ENCODE measurements around the gene ZNF865. TPM values are rescaled to one million over a fixed set of nuclear protein-coding genes. Genes with fewer than 3 reads are reported as not detected.

ZNF865 gene
- total and polyA plus RNA-seq, 2 donors (not counting 1 experiment from before 2014, with no cell fraction given), result 11.3 to 22.7 TPM

- Mint-ChIP-seq H3K4me1 (no peaks in the 10 kb centered on the region), H3K27ac (no peak overlapping the region), H3K4me3 (no peak overlapping the region), H3K9me3 (ENCODE audit: insufficient read depth) (no peaks in the 10 kb centered on the region), H3K27me3 (peaks cover 5% of the 10 kb centered on the region)
- intact Hi-C loops (cut with micrococcal nuclease), result no loop called here
- TF ChIP-seq EZH2 (IDR thresholded peaks at IDR 0.05; ENCODE audit: borderline replicate concordance, insufficient read depth, low read depth, low read length, poor library complexity, severe bottlenecking), result no peak
- TF ChIP-seq, protein P1, sequence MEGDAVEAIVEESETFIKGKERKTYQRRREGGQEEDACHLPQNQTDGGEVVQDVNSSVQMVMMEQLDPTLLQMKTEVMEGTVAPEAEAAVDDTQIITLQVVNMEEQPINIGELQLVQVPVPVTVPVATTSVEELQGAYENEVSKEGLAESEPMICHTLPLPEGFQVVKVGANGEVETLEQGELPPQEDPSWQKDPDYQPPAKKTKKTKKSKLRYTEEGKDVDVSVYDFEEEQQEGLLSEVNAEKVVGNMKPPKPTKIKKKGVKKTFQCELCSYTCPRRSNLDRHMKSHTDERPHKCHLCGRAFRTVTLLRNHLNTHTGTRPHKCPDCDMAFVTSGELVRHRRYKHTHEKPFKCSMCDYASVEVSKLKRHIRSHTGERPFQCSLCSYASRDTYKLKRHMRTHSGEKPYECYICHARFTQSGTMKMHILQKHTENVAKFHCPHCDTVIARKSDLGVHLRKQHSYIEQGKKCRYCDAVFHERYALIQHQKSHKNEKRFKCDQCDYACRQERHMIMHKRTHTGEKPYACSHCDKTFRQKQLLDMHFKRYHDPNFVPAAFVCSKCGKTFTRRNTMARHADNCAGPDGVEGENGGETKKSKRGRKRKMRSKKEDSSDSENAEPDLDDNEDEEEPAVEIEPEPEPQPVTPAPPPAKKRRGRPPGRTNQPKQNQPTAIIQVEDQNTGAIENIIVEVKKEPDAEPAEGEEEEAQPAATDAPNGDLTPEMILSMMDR (IDR thresholded peaks at IDR 0.05), result no peak
- Histone ChIP-seq H4K20me1 (ENCODE audit: control insufficient read depth, insufficient read depth, low read length, poor library complexity, severe bottlenecking) (no peaks in the 10 kb centered on the region), H3K9me3 (ENCODE audit: control extremely low read depth in 1 of 3, control insufficient read depth in 2 of 3, insufficient read depth in 1 of 3, low read length in 2 of 3) (peaks cover 2 to 12% (median 4%) of the 10 kb centered on the region in 3 donors), H3K36me3 (replicated peaks in 1 of 2; ENCODE audit: control extremely low read depth in 1 of 2, control insufficient read depth in 1 of 2, extremely low read depth in 1 of 2, insufficient read depth in 2 of 2, low read length in 1 of 2) (no peaks in the 10 kb centered on the region), H3K9ac (ENCODE audit: low read length) (no peak overlapping the region), H3K4me3 (ENCODE audit: control extremely low read depth in 1 of 5, extremely low read depth in 1 of 5, insufficient read depth in 1 of 5, low read depth in 2 of 5, low read length in 4 of 5) (no peak overlapping the region), H3K4me2 (replicated peaks; ENCODE audit: low read depth, low read length, poor library complexity, severe bottlenecking) (no peak overlapping the region), H3K79me2 (ENCODE audit: control insufficient read depth, insufficient read depth, low read length) (no peaks in the 10 kb centered on the region), H3K27ac (ENCODE audit: low read length in 2 of 2) (no peak overlapping the region), H3K4me1 (ENCODE audit: control insufficient read depth in 2 of 2, insufficient read depth in 2 of 2, low read length in 2 of 2) (no peaks in the 10 kb centered on the region), H2AFZ (ENCODE audit: insufficient read depth, low read depth, low read length, poor library complexity, severe bottlenecking) (no peak overlapping the region), H3K27me3 (replicated peaks in 1 of 4; ENCODE audit: control extremely low read depth in 1 of 4, control insufficient read depth in 3 of 4, insufficient read depth in 4 of 4, low read length in 3 of 4) (peaks cover 0 to 6% (median 3%) of the 10 kb centered on the region in 4 experiments)
- WGBS (ENCODE audit: insufficient coverage), result 95% methylated on average over 7 of the region's 9 CpGs
- ATAC-seq (ENCODE audit: low read depth) (no peak), DNase-seq (no peak)
- ChIA-PET POLR2A (interaction anchor here (0.6 kb wide), 1 partner anchor 12 kb away, joined by 3 read pairs; no protein-coding TSS in a partner anchor), CTCF (no interaction called here)
Measured at GRCh38 chr19:55559684-55560083, 45.8 kb upstream of the ZNF865 start.

DNA sequence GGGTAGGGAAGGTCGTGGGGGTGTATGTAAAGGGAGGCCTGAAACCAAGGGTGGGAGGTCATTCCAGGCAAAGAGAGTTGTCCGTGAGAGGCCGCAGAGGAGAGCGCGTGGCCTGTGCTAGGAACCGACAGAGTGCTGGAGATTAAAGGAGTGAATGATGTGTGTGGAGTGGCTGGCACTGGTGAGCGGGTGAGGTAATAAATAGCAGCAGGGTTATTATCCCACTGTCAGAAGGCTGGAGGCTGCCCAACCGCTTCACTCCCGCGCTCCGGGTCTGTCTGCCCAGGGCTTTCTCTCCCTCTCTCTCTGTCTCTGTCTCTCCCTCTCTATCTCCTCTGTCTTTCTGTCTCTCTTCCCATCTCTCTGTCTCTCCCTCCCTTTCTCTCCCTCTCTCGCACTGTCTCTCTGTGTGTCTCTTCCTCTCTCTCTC, 42.2 kb upstream of the ZNF865 start:
- WGBS (ENCODE audit: insufficient coverage), result 90% methylated on average over 12 of the region's 12 CpGs
- H3K4me3 ChIP-seq (ENCODE audit: control extremely low read depth in 1 of 5, extremely low read depth in 1 of 5, insufficient read depth in 1 of 5, low read depth in 2 of 5, low read length in 4 of 5), result no peak overlapping the region
- POLR2A ChIA-PET, result no interaction called here
- Mint-ChIP-seq H3K4me3 (no peak overlapping the region), H3K27ac (no peak overlapping the region), H3K4me1 (no peaks in the 10 kb centered on the region), H3K9me3 (ENCODE audit: insufficient read depth) (no peaks in the 10 kb centered on the region), H3K27me3 (peaks cover 15% of the 10 kb centered on the region)
- peaks cover 2 to 14% (median 4%) of the 10 kb centered on the region in 3 donors for H3K9me3 ChIP-seq (ENCODE audit: control extremely low read depth in 1 of 3, control insufficient read depth in 2 of 3, insufficient read depth in 1 of 3, low read length in 2 of 3)
- H3K27me3 ChIP-seq (replicated peaks in 1 of 4; ENCODE audit: control extremely low read depth in 1 of 4, control insufficient read depth in 3 of 4, insufficient read depth in 4 of 4, low read length in 3 of 4), result peaks cover 0 to 14% (median 3%) of the 10 kb centered on the region in 4 experiments
- ATAC-seq (ENCODE audit: low read depth) (no peak), DNase-seq (no peak)
- H3K79me2 ChIP-seq (ENCODE audit: control insufficient read depth, insufficient read depth, low read length), result no peaks in the 10 kb centered on the region
- no peaks in the 10 kb centered on the region for H3K4me1 ChIP-seq (ENCODE audit: control insufficient read depth in 2 of 2, insufficient read depth in 2 of 2, low read length in 2 of 2)
- TF ChIP-seq EZH2 (IDR thresholded peaks at IDR 0.05; ENCODE audit: borderline replicate concordance, insufficient read depth, low read depth, low read length, poor library complexity, severe bottlenecking), result no peak
- TF ChIP-seq, protein P1 (IDR thresholded peaks at IDR 0.05), result no peak
- H3K9ac ChIP-seq (ENCODE audit: low read length), result no peak overlapping the region
- H3K27ac ChIP-seq (ENCODE audit: low read length in 2 of 2), result no peak overlapping the region
- H4K20me1 ChIP-seq (ENCODE audit: control insufficient read depth, insufficient read depth, low read length, poor library complexity, severe bottlenecking), result no peaks in the 10 kb centered on the region
- H2AFZ ChIP-seq (ENCODE audit: insufficient read depth, low read depth, low read length, poor library complexity, severe bottlenecking), result no peak overlapping the region
- intact Hi-C loops (cut with micrococcal nuclease), result no loop called here
- no peak overlapping the region for H3K4me2 ChIP-seq (replicated peaks; ENCODE audit: low read depth, low read length, poor library complexity, severe bottlenecking)
- CTCF ChIA-PET, result no interaction called here
- no peaks in the 10 kb centered on the region for H3K36me3 ChIP-seq (replicated peaks in 1 of 2; ENCODE audit: control extremely low read depth in 1 of 2, control insufficient read depth in 1 of 2, extremely low read depth in 1 of 2, insufficient read depth in 2 of 2, low read length in 1 of 2)
